Measurements from ENCODE around the gene ARHGEF17.

ARHGEF17 gene

GRCh38 chr11:73398132-73398526 is 90.1 kb downstream of the ARHGEF17 start:
- no peak for DNase-seq

GRCh38 chr11:73398721-73399120 is 90.6 kb downstream of the ARHGEF17 start:
- DNase-seq = no peak

- DNase-seq = no peak
Observed at GRCh38 chr11:73399159-73399590, 91.1 kb downstream of the ARHGEF17 start.

GRCh38 chr11:73399636-73400035 is 91.6 kb downstream of the ARHGEF17 start:
- DNase-seq = no peak

DNA sequence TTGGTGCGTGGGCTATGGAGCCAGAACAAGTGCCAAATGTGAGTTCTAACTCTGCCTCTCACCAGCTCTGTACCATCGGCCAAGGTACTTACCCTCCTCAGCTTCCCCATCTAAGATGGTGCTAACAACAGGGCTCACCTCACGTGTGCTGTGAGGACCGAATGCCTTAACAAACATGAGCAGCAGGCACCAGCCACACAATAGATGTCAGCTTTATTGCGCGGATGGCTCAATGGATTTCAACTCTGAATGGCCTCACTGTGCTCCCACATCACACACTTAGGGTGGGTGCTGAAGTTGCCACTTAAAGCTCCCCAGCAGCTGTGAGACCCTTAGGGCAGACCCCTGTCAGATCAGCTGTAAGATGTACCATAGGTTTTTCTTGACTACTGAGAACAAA is 92.2 kb downstream of the ARHGEF17 start:
- DNase-seq = no peak

- DNase-seq = no peak
Observed at GRCh38 chr11:73401217-73401923, 93.3 kb downstream of the ARHGEF17 start.

GRCh38 chr11:73401924-73402833 is 94.1 kb downstream of the ARHGEF17 start:
- DNase-seq = no peak

GRCh38 chr11:73402834-73403185 is 94.7 kb downstream of the ARHGEF17 start:
- DNase-seq = no peak

DNA sequence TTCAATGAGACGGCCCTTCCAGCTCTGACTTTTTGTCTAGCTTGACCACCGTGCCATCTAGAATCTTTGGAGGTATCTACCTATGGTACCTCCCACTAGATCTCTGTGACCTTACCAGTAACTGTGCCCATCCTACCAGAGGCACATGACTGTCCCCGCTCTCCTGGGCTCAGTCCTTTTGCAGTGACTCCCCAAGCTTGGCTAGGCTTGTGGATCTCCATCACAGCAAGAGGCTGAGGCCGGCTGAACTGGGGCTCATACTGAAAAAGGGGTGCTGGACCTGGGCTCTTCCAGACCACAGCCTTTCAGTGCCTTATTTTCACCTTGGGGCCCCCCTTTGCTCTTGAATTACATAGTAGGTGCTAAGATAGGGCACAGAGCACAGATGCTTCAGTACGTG is 95.5 kb downstream of the ARHGEF17 start:
- DNase-seq = no peak

- no peak for DNase-seq
Observed at GRCh38 chr11:73404048-73404447, 96.0 kb downstream of the ARHGEF17 start.

DNA sequence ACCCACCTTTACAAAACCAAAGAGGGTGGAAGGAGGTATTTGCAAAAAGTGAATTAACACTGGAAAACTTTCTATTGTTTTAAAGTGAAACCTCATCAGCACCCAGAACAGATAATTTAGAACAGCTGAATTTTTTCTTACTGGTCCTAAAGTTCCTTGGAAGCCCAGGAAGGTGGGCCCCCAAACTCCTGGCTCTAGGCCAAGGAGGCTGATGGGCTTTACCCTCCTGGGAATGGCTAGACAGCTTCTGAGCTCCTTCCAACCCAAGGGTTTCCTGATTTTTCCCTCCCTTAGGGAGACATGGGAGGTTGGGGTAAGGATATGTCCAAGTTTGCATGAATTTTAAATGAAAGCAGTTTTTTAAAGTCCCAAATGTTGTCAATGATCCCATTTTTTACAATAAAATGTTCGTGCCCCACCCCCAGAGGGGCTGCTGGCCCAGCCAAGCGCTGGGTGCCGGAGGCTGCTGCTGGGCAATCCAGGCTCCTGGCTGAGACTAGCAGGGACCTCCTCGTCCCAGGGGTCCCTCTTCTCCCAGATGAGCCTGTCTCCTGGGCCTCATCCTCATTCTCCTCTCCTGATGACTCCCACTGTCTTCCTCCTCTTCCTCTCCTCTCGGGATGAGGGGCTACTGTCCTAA is 96.5 kb downstream of the ARHGEF17 start:
- DNase-seq = no peak

DNA sequence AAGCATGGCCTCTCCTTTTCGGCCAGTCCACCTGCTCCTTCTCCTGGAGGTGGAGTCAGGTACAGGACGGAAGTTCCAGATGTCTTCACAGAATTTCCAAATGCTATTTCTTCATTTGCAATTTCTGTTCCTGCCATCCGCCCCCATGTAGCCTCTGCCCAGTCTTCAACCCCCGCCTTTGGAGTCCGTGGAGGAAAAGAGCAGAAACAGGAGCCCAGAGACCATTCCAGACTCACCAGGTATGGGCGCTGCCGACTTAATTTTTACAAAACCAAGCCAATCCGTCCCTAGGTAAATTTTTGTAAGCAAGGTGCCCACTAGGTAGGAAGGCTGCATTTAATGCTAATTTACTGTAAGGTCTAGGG is 97.1 kb downstream of the ARHGEF17 start:
- no peak for DNase-seq

DNA sequence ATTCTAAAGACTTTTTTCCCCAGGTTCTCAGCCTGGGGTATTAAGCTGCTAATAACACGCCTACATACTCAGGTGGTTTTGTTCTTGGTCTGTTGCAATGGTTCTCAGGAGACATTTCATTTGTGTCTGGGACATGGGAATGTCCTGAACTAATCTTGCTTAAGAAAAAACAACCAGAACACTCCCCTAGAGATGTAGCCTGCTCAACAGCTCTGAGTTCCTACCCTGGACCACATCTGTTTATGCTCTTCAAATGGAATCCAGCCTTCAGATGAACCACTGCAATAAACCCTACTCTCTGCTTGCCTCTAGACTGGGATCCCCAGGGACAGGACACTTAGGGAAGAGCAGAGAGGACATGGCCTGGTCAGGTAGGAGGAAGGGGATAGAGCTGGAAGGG is 98.1 kb downstream of the ARHGEF17 start:
- no peak for DNase-seq

- DNase-seq = no peak
Observed at GRCh38 chr11:73406619-73407018, 98.5 kb downstream of the ARHGEF17 start.

DNA sequence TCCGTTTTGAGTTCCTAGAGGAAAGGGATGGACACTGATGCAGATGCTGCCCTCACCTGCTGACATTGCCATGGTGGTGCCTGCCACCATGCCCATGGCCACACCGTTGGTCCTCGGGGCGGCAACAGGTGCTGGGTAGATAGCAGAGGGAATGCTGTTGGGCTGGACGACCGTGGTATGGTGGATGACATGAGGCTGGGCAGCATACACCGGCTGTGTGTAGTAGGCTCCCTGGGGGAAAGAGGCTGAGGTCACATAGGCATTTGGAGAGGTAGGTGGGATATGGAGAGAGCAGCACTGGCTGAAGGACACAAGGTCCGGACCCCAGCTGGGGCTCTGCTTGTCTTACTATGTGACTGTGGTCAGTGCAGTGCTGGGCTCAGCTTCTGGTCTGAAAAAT is 101.4 kb downstream of the ARHGEF17 start:
- no peak for DNase-seq

DNA sequence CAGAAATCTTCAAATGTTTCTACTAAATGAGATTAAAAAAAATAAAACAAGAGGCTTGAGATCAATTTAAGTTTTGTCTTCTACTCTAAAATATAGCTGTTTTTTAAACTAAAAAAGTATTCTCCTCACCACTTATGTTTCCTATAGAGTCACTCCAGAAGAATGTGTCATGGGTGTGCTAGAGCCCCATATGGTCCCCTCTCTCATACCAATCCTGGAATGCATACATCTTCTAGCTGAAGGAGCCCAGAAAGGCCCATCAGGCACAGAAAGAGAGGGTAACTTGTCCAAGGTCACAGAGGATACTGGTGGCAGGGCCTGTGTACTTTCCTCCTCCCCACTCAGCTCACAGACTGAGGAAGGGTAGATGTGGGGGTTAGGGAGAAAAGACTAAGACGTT is 102.6 kb downstream of the ARHGEF17 start:
- no peak for DNase-seq

DNA sequence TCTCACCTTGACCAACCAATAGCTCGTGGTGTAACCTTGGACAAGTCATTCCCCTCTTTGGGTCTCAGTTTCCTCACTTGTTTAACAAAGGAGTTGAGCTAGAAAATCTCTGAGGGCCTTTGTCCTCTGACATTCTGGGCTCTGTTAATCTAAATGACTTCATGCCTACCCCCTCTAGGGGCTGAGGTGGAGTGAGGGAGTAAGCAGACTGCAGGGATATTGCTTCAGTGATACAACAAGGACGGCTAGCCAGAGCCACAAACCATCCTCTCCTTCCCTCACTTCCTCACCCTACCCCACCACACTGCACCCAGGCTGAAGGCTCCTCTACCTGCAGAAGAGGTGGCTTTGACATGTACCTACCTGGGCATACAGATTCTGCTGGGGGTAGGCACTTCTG is 103.0 kb downstream of the ARHGEF17 start:
- DNase-seq = no peak

DNA sequence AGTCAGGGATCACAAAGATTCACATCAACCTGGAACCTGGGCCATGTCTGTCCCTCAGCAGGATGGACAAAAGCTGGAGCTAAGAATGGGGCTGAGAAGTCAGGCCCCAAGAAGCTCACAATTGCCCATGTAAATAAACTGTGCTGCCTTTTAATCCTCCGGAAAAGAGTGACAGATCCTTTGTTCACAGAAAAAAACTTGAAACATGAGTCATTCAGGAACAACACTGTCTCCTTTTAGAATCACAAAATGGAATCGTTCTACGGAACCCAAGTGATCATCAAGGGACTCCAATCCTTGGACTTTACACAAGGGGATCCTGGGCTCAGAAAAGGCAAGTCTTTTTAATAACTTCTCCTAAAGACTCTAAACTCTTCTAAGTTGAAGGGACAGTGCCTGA is 104.2 kb downstream of the ARHGEF17 start:
- DNase-seq = no peak

DNA sequence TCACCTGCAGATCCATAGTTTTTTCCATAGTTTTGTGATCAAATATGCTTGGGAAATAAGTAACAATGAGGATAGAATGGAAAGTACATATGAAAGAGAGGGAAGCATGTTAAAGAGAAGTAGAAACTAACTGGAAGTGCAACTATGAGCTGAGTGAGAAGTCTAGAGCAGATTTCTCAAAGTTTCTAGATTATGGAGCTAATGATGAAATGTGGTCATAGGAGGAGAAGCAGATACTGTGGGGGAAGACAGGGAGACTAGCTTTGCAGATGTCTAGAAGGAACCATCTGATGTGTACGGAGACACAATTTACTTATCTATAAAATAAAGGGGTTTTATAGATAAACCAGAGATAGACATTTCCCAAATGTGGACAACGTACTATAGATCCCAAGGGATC is 105.2 kb downstream of the ARHGEF17 start:
- DNase-seq = no peak

DNA sequence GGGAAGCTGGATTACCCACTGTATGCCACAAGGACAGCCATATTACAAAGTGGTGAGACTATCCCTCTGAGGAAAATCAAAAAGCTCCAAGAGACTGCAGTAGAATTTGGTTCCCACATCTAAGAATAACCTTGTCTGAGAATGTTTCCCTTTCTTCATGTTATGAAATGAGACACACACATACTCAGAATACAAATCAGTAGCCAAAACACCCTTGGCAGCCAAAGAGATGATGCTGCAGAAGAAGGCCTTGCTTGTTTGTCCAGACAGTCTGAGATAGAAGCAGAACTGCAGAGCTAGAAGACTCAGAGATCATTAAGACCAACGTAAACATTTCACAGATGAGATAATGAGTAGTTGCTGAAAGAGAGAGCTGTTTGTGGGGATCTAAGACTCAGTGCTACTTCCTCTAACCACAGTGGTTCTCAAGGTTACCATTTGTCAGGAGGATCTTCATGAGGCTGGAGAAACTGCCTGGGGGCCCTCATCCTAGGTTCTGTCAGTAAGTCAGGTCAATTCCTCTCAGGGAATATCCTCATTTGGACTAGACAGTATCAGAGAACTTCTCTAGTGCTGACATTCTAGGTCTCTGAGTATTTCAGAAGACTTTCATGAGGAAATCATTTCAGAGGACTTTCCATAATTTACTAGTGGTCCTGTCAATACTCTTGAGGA is 107.0 kb downstream of the ARHGEF17 start:
- peak; percentile 22 for DNase-seq

DNA sequence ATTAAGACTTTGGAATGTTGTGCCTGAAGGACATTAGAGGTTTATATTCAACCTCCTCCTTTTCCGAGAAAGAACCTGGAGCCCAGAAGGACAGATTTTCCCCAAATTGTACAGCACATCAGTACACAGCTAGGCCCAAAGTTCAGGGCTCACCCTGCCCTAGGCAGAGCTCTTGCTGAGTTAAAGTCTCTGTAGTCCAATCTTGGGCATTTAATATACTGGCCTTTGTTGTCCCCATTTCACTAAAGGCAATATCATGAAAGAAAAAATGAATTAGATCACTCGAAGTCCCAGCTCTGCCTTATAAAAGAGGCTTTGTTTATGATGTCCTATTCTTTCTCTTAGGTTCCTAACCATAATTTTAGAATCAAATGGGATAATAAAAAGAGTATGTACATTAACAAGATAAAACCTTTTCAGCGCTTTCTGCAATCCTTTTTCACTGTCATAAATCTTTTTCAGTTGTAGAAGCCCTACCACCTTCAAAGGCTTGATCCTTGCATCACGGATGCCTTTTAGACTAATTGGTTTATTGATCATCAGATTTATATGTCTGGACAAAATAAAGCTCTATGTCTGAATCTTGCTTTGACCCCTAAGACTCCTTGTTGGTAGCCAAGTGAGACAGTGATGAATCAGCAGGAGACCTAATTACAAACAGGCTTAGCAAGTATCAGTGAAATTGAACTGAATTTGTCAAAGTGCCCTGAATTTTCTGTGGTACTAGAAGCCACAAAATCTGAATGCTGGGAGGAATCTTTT is 108.0 kb downstream of the ARHGEF17 start:
- no peak for DNase-seq

DNA sequence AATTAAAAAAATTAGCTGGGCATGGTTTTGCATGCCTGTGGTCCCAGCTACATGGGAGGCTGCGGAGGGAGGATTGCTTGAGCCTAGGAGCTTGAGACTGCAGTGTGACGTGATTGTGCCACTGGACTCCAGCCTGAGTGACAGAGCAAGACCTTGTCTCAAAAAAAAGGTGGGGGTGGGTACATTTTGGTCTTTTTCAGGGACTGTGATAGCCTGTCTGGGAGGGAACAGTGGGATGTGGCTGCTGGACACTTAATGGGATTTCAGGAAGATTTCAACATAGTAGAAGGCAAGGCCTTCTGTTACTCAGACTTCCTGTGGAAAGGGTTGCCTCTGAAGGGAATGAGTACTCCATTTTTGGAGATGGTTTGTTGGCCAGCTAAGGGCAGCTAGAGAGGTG is 108.7 kb downstream of the ARHGEF17 start:
- DNase-seq = no peak
